Activated T-cell treated with anti-CD3 and anti-CD28 coated beads for 1 hour (primary cell): ENCODE measurements around the gene SLC33A1.
A peak's percentile ranks its signal among the peaks of the same experiment; 100 is the strongest.
"Not testable (repeated sequence)": the region's sequence is repeated elsewhere in the genome, so short reads cannot be mapped to it uniquely, and the experiment has no call there.

Experiments
- DNase-seq: peaks from one replicate; pipeline ENCODE4 v3.0.0-alpha.2; 2020; ENCODE audit warnings: low read depth

Gene SLC33A1

GRCh38 chr3:155854141-155854940 is at the start of gene SLC33A1:
SLC33A1 (minus strand) TSS chr3:155854427; CDS start chr3:155853997, 430 bp downstream.
- peak; percentile 96 for DNase-seq

DNA sequence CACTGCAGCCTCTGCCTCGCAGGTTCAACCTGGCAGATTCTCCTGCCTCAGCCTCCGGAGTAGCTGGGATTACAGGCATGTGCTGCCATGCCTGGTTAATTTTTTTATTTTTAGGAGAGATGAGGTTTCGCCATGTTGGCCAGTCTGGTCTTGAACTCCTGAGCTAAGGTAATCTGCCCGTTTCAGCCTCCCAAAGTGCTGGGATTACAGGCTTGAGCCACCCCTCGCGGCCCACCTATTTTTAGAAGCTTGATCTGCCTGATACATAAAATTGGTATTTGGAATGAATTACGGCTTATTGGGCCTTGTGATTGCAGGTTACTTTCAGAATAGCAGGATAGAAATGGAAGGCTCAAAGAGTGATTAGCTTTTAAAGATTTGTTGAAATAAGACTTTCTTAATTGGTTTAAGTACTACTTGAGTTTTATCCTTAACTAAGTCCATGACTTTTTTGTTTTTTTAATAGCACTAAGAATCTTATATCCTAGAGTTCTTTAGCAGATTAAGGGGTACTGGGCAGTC is 41.2 kb upstream of the SLC33A1 start:
- DNase-seq: no peak

DNA sequence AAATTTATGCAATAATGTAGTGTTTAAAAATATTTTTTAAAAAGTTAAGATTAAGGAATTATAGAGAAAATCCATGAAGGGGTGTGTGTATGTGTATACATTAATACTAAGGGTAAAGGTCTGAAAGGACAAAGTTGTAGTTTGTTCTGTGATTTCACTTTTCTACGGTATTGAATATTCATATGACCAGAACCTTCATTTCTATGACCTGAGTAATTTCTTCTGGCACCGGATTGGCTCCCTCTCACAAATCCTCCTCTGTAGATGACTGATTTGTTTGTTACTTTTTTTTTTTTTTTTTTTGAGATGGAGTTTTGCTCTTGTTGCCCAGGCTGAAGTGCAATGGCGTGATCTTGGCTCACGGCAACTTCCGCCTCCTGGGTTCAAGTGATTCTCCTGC is 37.1 kb upstream of the SLC33A1 start:
- DNase-seq: no peak

GRCh38 chr3:155890671-155891190 is 36.5 kb upstream of the SLC33A1 start:
- no peak for DNase-seq

DNA sequence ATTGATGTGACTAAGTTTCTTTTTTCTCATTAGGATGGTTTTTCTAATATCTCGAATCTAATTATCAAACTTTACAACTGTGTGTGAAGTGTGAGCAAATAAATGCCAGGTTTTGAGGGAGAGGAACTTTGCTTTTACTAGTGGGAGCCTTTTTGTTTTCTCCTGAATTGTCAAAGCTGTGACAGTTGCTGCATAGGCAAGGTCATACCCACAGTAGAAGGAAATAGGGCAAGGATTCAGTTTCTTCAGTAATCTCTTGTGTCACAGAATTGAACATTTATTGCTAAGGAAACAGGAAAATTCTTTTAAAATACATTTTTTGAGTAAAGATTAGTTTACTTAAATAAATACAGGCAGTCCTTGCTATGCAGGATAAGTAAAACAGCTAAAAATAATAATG is 35.7 kb upstream of the SLC33A1 start:
- DNase-seq: no peak

DNA sequence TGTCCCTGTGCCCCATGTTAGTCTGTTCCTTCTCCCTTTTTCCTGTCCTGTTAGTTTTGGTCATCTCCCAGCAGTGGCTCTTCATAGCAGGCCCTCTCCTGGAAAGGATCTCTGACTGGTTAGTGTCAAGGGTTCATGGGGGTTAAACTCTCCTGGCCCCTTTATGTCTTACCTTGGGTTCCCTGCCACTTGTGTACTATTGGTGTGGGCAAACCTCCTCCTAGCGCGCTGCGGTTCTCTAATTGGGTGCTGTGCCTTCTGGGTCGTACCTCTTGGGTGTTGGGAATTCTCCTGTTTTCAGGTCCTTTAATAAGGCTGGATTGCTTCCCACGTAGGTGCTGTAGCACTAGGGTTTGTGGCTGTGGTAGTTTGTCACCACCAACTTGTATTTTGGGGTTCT is 35.0 kb upstream of the SLC33A1 start:
- no peak for DNase-seq

GRCh38 chr3:155886915-155887314 is 32.7 kb upstream of the SLC33A1 start:
- DNase-seq: no peak

GRCh38 chr3:155886348-155886747 is 32.1 kb upstream of the SLC33A1 start:
- not testable (repeated sequence) for DNase-seq

DNA sequence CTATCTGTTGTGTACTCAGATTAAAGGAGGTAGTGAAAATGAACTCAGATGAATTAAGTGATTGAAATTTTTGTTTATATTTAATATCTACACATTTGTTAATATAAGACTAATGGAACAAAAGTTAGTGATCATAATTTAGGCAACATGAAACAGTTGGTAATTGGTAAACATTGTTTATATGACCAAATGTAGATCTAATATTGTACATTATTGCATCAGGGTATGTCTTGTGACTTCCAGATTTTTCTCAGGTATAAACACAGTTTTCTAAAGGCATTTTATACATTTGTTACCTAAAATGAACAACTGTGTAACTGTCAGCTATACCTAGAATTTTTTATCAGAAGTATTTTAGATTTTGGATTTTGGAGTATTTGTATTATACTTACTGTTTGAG is 31.1 kb upstream of the SLC33A1 start:
- DNase-seq: no peak

GRCh38 chr3:155884292-155884691 is 30.1 kb upstream of the SLC33A1 start:
- DNase-seq: no peak

DNA sequence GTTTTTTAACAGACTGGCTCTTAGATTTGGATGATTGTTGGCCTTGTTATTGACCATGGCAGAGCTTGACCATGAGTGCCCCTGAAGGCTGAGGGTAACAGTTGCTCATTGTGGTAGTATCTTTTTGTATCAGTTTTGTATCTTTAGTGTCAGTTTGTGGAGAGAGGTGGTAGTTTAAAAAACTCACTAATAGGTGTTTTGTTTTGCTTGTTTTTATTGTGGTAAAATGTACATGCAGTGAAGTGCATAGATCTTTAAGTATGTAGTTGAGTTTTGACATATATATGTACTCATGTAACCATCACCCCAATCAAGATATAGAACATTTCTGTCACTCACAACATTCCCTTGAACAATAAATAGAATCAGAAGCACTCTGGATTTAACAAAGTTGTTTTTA is 26.1 kb upstream of the SLC33A1 start:
- DNase-seq: no peak

- no peak for DNase-seq
These were observed 22.3 kb upstream of the SLC33A1 start for GRCh38 chr3:155876503-155876902.

GRCh38 chr3:155876037-155876436 is 21.8 kb upstream of the SLC33A1 start:
- DNase-seq: no peak

DNA sequence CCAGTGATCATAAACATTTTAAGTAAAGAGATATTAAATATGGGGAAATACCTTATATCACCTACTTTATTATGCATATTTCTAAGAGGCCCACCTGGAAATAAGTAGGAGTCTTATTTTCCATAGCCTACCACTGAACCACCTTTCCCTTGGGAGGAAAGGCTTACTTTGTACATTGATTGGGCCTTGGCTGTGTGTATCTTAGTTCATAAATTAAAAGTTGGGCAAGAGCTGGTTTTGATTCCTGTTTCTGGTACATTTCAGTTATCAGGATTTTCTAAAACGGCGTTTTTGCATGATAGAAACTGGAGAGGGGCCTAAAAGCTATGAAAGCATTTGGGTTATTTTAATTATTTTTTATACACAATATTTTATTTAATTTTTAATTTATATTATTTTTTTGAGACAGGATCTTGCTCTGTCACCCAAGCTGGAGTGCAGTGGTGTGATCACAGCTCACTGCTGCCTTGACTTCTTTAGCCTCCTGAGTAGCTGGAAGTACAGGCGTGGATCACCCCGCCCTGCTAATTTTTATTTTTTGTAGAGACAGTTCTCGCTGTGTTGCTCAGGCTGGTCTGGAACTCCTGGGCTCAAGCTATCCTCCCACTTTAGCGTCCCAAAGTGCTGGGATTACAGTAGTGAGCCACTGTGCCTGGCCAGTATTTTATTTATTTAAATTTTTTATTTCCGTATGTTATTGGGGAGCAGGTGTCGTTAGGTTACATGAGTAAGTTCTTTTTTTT is 18.8 kb upstream of the SLC33A1 start:
- DNase-seq: no peak

GRCh38 chr3:155871746-155872158 is 17.5 kb upstream of the SLC33A1 start:
- DNase-seq: no peak

- DNase-seq: peak; percentile 16
These were observed 16.9 kb upstream of the SLC33A1 start for GRCh38 chr3:155870945-155871745.

GRCh38 chr3:155870133-155870944 is 16.1 kb upstream of the SLC33A1 start, which contains the start of gene GMPS:
GMPS (plus strand) TSS chr3:155870650; CDS start chr3:155870871, 221 bp downstream.
- DNase-seq: peak; percentile 88

DNA sequence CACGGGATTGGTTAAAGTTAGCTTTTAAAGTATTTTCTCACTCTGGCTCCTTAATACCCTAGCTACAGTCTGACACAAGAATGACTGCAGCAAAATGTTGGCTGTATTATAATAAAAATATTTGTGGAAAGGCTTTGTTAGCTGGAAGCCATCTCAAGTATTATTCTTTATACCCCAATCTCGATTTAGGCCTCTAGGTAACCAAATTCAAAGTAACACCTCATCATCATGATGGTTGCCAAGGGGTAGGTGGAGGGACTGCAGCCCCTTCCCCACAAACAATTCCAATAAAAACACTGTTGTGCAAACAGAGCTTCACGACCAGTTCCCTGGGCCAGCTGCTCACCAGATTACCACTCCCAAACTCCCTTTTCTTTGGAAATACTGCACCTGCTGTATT is 15.5 kb upstream of the SLC33A1 start:
- no peak for DNase-seq

DNA sequence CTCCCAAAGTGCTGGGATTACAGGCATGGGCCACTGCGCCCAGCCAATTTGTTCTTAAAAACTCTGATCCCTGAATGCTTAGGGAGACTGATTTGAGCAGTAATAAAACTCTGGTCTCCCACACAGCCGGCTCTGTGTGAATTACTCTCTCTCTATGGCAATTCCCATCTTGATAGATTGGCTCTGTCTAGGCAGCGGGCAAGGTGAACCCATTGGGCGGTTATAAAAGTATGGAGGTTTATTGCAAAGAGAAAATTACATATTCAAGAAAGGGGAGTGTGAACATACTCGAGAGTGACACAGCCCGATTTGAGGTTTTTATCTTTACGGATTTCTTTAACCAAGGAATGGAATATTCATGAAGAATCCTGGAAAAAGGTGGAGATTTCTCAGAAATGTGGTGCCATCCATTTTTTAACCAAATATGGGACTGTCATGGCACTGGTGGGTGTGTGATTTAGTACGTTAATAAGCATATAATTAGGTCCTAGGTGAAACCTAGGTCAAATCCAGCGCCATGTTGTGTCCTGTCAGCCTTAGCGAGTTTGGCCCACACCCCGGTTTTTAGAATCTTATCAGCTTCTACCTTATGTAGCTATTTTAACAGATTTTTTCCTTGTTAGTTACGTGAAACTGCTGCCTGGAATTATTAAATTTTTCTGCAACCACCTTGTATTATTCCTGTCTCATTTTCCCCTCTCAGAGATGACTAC is 9.0 kb upstream of the SLC33A1 start:
- no peak for DNase-seq

DNA sequence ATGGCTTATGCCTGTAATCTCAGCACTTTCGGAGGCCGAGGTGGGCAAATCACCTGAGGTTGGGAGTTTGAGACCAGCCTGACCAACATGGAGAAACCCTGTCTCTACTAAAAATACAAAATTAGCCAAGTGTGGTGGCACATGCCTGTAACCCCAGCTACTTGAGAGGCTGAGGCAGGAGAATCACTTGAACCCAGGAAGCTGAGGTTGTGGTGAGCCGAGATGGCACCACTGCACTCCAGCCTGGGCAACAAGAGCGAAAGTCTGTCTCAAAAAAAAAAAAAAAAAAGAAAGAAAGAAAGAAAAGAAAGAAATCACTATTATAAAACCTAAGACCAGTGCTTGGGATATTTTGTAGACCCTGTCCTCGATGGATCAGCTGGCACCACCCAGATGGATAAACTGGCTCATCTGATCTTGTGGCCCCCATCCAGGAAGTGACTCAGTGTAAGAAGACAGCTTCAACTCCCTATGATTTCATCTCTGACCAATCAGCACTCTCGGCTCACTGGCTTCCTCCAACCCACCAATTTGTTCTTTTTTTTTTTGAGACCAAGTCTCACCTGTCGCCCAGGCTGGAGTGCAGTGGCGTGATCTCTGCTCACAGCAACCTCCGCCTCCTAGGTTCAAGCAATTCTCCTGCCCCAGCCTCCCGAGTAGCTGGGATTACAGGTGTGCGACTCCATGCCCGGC is 8.2 kb upstream of the SLC33A1 start:
- DNase-seq: peak; percentile 25
